Ammon's horn (tissue), 1 donor: ENCODE data around the gene SPHK1.
A peak's percentile ranks its signal among the peaks of the same experiment; 100 is the strongest.

Source experiments
- DNase-seq: peaks from one replicate; pipeline ENCODE4 v3.0.0-alpha.2; 2016; ENCODE audit warnings: low spot score

The SPHK1 gene

GRCh38 chr17:76384987-76385891 lies 830 bp downstream of the SPHK1 start:
- no peak for DNase-seq

- peak; percentile 49 for DNase-seq
Measured at GRCh38 chr17:76385892-76386786, 1.7 kb downstream of the SPHK1 start.

GRCh38 chr17:76386966-76387765 lies 2.8 kb downstream of the SPHK1 start:
- DNase-seq, result no peak

GRCh38 chr17:76388966-76389888 lies 4.8 kb downstream of the SPHK1 start:
- DNase-seq, result no peak

- no peak for DNase-seq
Measured at GRCh38 chr17:76390003-76390421, 5.6 kb downstream of the SPHK1 start.

GRCh38 chr17:76391200-76391715 lies 6.8 kb downstream of the SPHK1 start:
- DNase-seq, result no peak

GRCh38 chr17:76394166-76394565 lies 9.8 kb downstream of the SPHK1 start:
- no peak for DNase-seq

GRCh38 chr17:76395980-76396379 lies 11.6 kb downstream of the SPHK1 start:
- DNase-seq, result no peak

GRCh38 chr17:76397184-76397583 lies 12.8 kb downstream of the SPHK1 start:
- DNase-seq, result no peak

- DNase-seq, result peak; percentile 93
Measured at GRCh38 chr17:76397687-76398522, 13.5 kb downstream of the SPHK1 start.

- DNase-seq, result no peak
Measured at GRCh38 chr17:76398523-76399174, 14.2 kb downstream of the SPHK1 start.

GRCh38 chr17:76399175-76400172 lies 15.1 kb downstream of the SPHK1 start:
- no peak for DNase-seq

- no peak for DNase-seq
Measured at GRCh38 chr17:76402711-76403110, 18.3 kb downstream of the SPHK1 start.

GRCh38 chr17:76404256-76404655 lies 19.8 kb downstream of the SPHK1 start:
- DNase-seq, result no peak

GRCh38 chr17:76404976-76405563 lies 20.7 kb downstream of the SPHK1 start:
- DNase-seq, result no peak

- DNase-seq, result no peak
Measured at GRCh38 chr17:76405607-76405966, 21.2 kb downstream of the SPHK1 start.

- no peak for DNase-seq
Measured at GRCh38 chr17:76405967-76406647, 21.7 kb downstream of the SPHK1 start.
